HepG2 (cell line): ENCODE measurements around the gene PSMB11. TPM values are rescaled to one million over a fixed set of nuclear protein-coding genes. Genes with fewer than 3 reads are reported as not detected.

Experiments
- ARNTL ChIP-seq: sonication (generic); formaldehyde crosslinking; IDR thresholded peaks from 2 replicates; pipeline ENCODE4 v1.4.0; 2020; ENCODE audit warnings: mild to moderate bottlenecking, missing genetic modification reagents
- BRD4 ChIP-seq: sonication (generic); formaldehyde crosslinking; IDR thresholded peaks from 2 replicates; pipeline ENCODE4 v1.4.0; 2020; ENCODE audit warnings: missing genetic modification reagents
- EHMT2 ChIP-seq: fragments of 200-600 bp; sonication (generic); IDR thresholded peaks from 2 replicates; pipeline ENCODE4 v1.7.0; 2017; ENCODE audit warnings: antibody characterized with exemption, low read depth, low read length, borderline replicate concordance
- ELF3 ChIP-seq: IDR thresholded peaks from 2 replicates; pipeline ENCODE4 v1.6.1; 2016; ENCODE audit warnings: missing genetic modification reagents, missing compliant biosample characterization
- KDM5A ChIP-seq: fragments of 200-600 bp; sonication (generic); IDR thresholded peaks from 2 replicates; pipeline ENCODE4 v1.7.0; 2018; ENCODE audit warnings: antibody characterized with exemption, mild to moderate bottlenecking, low read length, borderline replicate concordance
- NAIF1 ChIP-seq: sonication (generic); formaldehyde crosslinking; IDR thresholded peaks from 2 replicates; pipeline ENCODE4 v1.5.0; 2020; ENCODE audit warnings: mild to moderate bottlenecking, missing genetic modification reagents, borderline replicate concordance
- PAX8 ChIP-seq: sonication (generic); formaldehyde crosslinking; IDR thresholded peaks from 2 replicates; pipeline ENCODE4 v1.8.0; 2022; ENCODE audit warnings: mild to moderate bottlenecking, missing genetic modification reagents, borderline replicate concordance
- PHF8 ChIP-seq: sonication (generic); formaldehyde crosslinking; IDR thresholded peaks from 2 replicates; pipeline ENCODE4 v1.5.0; 2020; ENCODE audit warnings: missing genetic modification reagents
- SRSF1 ChIP-seq: fragments of 200-400 bp; formaldehyde crosslinking; optimal IDR thresholded peaks from 2 replicates; pipeline ENCODE3; 2017; ENCODE audit warnings: mild to moderate bottlenecking, low read depth, low read length, moderate library complexity
- TARDBP ChIP-seq: sonication (generic); formaldehyde crosslinking; IDR thresholded peaks from 2 replicates; pipeline ENCODE4 v1.8.0; 2022; ENCODE audit warnings: mild to moderate bottlenecking, missing genetic modification reagents
- ZBTB7A ChIP-seq: sonication (generic); formaldehyde crosslinking; IDR thresholded peaks from 2 replicates; pipeline ENCODE4 v1.8.0; 2022; ENCODE audit warnings: mild to moderate bottlenecking, missing genetic modification reagents
- ZFP36L1 ChIP-seq: sonication (generic); formaldehyde crosslinking; IDR thresholded peaks from 2 replicates; pipeline ENCODE4 v1.8.0; 2022; ENCODE audit warnings: mild to moderate bottlenecking, missing genetic modification reagents, moderate library complexity
- ZMYM2 ChIP-seq: sonication (generic); formaldehyde crosslinking; IDR thresholded peaks from 2 replicates; pipeline ENCODE4 v1.8.0; 2022; ENCODE audit warnings: mild to moderate bottlenecking, missing genetic modification reagents
- ZNF282 ChIP-seq: fragments of 450-650 bp; IDR thresholded peaks from 2 replicates; pipeline ENCODE4 v1.6.1; 2018; ENCODE audit not compliant: partially characterized antibody
- ZNF335 ChIP-seq: sonication (generic); formaldehyde crosslinking; IDR thresholded peaks from 2 replicates; pipeline ENCODE4 v1.4.0; 2020; ENCODE audit warnings: missing genetic modification reagents
- ZNF382 ChIP-seq: sonication (generic); formaldehyde crosslinking; IDR thresholded peaks from 2 replicates; pipeline ENCODE4 v1.5.0; 2020; ENCODE audit warnings: missing genetic modification reagents, mild to moderate bottlenecking, borderline replicate concordance
- ZNF430 ChIP-seq: sonication (generic); formaldehyde crosslinking; IDR thresholded peaks from 2 replicates; pipeline ENCODE4 v1.9.0; 2021; ENCODE audit warnings: mild to moderate bottlenecking, missing genetic modification reagents
- ZNF432 ChIP-seq: sonication (generic); formaldehyde crosslinking; IDR thresholded peaks from 2 replicates; pipeline ENCODE4 v1.5.0; 2020; ENCODE audit warnings: missing genetic modification reagents, mild to moderate bottlenecking, borderline replicate concordance
- ZNF7 ChIP-seq: IDR thresholded peaks from 2 replicates; pipeline ENCODE4 v1.6.1; 2016; ENCODE audit warnings: missing biosample characterization, missing genetic modification reagents
- ZNF792 ChIP-seq: IDR thresholded peaks from 2 replicates; pipeline ENCODE4 v1.6.1; 2016
- ZNF850 ChIP-seq: sonication (generic); formaldehyde crosslinking; conservative IDR thresholded peaks from 2 replicates; pipeline ENCODE4 v1.9.0; 2021; ENCODE audit warnings: mild to moderate bottlenecking, missing genetic modification reagents
- polyA plus RNA-seq, 8 experiments: library from polyadenylated mRNA; depleted of rRNA in 3 of 8; stranded (reverse) in 7 of 8; unstranded in 1 of 8; fragments of >200 nt; fragmentation: Illumina TruSeq in 4 of 8; extraction: Trizol in 4 of 8; gene quantifications; 2 replicates each; pipeline versions ENCODE4 v1.2.1 to v1.2.3, GENCODE V29; 2011 to 2016; ENCODE audit warnings: low read depth in 4 of 8, missing spikeins in 1 of 8, mixed read lengths in 1 of 8; ENCODE audit not compliant: insufficient read depth in 1 of 8
- total RNA-seq, 5 experiments: library from RNA; depleted of rRNA; stranded (reverse); fragments of >200 nt; fragmentation: Illumina TruSeq; extraction: Trizol; gene quantifications; 2 replicates each; pipeline ENCODE4 v1.2.3, GENCODE V29; 2016; ENCODE audit warnings: low read depth in 1 of 5
- TF ChIP-seq, protein P1 (sequence below): sonication (generic); formaldehyde crosslinking; IDR thresholded peaks from 2 replicates; pipeline ENCODE4 v1.4.0; 2020; ENCODE audit warnings: mild to moderate bottlenecking, missing genetic modification reagents
- TF ChIP-seq, protein P2 (sequence below): sonication (generic); formaldehyde crosslinking; IDR thresholded peaks from 2 replicates; pipeline ENCODE4 v1.4.0; 2020; ENCODE audit warnings: missing genetic modification reagents
- TF ChIP-seq, protein P3 (sequence below): IDR thresholded peaks from 2 replicates; pipeline ENCODE4 v1.6.1; 2016; ENCODE audit warnings: low read depth, borderline replicate concordance
- TF ChIP-seq, protein P4 (sequence below): sonication (generic); formaldehyde crosslinking; IDR thresholded peaks from 2 replicates; pipeline ENCODE4 v1.4.0; 2020; ENCODE audit warnings: mild to moderate bottlenecking, missing genetic modification reagents
- TF ChIP-seq, protein P5 (sequence below): sonication (generic); formaldehyde crosslinking; IDR thresholded peaks from 2 replicates; pipeline ENCODE4 v1.5.1; 2020; ENCODE audit warnings: missing genetic modification reagents, mild to moderate bottlenecking, borderline replicate concordance

The PSMB11 gene
- total and polyA plus RNA-seq, 2 of the 13 experiments (the other 11 are each of a cell fraction or from before 2014, with no cell fraction given) = not detected

DNA sequence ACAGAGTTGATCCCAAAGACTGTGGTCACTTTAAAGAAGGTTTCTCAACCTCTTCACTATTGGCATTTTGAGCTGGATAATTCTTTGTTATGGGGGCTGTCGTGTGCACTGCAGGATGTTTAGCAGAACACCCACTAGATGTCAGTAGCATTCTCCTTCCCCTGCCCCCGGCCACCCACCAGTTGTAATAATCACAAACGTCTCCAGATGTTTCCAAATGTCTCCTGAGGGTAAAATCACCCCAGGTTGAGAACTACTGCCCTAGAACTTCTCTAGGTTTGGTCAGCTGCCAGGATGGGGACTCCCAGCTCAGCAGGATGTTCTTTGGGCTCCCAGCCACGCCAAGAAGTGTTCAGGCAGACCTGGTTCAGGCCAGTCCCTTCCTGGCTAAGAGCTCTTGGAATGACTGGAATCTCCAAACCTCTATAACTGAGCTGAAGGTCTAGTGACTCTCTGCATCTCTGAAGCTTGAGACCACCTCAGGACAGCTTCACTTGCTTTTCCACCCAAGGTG is 47.2 kb upstream of the PSMB11 start (continued):
- TF ChIP-seq, protein P1, sequence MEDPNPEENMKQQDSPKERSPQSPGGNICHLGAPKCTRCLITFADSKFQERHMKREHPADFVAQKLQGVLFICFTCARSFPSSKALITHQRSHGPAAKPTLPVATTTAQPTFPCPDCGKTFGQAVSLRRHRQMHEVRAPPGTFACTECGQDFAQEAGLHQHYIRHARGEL = 0 out of 2 replicates have a peak, but pooled peaks have one; percentile 10
- TF ChIP-seq BRD4 (CRISPR knock-in tag) (no peak), ZNF335 (CRISPR knock-in tag) (peak; percentile 30; the same call in 1 of the 2 replicates), NAIF1 (CRISPR knock-in tag) (no peak), ZNF430 (CRISPR knock-in tag) (0 out of 2 replicates have a peak, but pooled peaks have one; percentile 42), EHMT2 (no peak), ZNF850 (no peak), ARNTL (no peak), ZNF7 (no peak), ZNF382 (CRISPR knock-in tag) (no peak), TARDBP (CRISPR knock-in tag) (0 out of 2 replicates have a peak, but pooled peaks have one; percentile 10), ELF3 (CRISPR knock-in tag) (0 out of 2 replicates have a peak, but pooled peaks have one; percentile 32), ZNF282 (no peak), PAX8 (CRISPR knock-in tag) (no peak), ZNF432 (CRISPR knock-in tag) (no peak), ZNF792 (CRISPR knock-in tag) (no peak), SRSF1 (no peak), ZBTB7A (CRISPR knock-in tag) (no peak), ZMYM2 (CRISPR knock-in tag) (no peak), ZFP36L1 (CRISPR knock-in tag) (no peak), PHF8 (CRISPR knock-in tag) (peak; percentile 27; the same call in 1 of the 2 replicates), KDM5A (no peak)
- TF ChIP-seq, protein P2, sequence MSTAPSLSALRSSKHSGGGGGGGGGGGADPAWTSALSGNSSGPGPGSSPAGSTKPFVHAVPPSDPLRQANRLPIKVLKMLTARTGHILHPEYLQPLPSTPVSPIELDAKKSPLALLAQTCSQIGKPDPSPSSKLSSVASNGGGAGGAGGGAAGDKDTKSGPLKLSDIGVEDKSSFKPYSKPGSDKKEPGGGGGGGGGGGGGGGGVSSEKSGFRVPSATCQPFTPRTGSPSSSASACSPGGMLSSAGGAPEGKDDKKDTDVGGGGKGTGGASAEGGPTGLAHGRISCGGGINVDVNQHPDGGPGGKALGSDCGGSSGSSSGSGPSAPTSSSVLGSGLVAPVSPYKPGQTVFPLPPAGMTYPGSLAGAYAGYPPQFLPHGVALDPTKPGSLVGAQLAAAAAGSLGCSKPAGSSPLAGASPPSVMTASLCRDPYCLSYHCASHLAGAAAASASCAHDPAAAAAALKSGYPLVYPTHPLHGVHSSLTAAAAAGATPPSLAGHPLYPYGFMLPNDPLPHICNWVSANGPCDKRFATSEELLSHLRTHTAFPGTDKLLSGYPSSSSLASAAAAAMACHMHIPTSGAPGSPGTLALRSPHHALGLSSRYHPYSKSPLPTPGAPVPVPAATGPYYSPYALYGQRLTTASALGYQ = 0 out of 2 replicates have a peak, but pooled peaks have one; percentile 32
- TF ChIP-seq, protein P3, sequence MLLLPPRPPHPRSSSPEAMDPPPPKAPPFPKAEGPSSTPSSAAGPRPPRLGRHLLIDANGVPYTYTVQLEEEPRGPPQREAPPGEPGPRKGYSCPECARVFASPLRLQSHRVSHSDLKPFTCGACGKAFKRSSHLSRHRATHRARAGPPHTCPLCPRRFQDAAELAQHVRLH (CRISPR knock-in tag) = peak; percentile 55; the same call in 1 of the 2 replicates
- TF ChIP-seq, protein P4, sequence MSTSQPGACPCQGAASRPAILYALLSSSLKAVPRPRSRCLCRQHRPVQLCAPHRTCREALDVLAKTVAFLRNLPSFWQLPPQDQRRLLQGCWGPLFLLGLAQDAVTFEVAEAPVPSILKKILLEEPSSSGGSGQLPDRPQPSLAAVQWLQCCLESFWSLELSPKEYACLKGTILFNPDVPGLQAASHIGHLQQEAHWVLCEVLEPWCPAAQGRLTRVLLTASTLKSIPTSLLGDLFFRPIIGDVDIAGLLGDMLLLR (CRISPR knock-in tag) = no peak
- TF ChIP-seq, protein P5, sequence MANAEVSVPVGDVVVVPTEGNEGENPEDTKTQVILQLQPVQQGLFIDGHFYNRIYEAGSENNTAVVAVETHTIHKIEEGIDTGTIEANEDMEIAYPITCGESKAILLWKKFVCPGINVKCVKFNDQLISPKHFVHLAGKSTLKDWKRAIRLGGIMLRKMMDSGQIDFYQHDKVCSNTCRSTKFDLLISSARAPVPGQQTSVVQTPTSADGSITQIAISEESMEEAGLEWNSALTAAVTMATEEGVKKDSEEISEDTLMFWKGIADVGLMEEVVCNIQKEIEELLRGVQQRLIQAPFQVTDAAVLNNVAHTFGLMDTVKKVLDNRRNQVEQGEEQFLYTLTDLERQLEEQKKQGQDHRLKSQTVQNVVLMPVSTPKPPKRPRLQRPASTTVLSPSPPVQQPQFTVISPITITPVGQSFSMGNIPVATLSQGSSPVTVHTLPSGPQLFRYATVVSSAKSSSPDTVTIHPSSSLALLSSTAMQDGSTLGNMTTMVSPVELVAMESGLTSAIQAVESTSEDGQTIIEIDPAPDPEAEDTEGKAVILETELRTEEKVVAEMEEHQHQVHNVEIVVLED (CRISPR knock-in tag) = no peak
